NCI-H82 treated with DMSO at 0.1 percent for 48 hours (cell line): Measurements from ENCODE around the gene KCNJ9.
A peak's percentile ranks its signal among the peaks of the same experiment; 100 is the strongest.

Source experiments
- DNase-seq: peaks from one replicate; lab custom pipeline; 2025; ENCODE audit not compliant: unreplicated experiment; lab: John Stamatoyannopoulos, UW

KCNJ9 gene

DNA sequence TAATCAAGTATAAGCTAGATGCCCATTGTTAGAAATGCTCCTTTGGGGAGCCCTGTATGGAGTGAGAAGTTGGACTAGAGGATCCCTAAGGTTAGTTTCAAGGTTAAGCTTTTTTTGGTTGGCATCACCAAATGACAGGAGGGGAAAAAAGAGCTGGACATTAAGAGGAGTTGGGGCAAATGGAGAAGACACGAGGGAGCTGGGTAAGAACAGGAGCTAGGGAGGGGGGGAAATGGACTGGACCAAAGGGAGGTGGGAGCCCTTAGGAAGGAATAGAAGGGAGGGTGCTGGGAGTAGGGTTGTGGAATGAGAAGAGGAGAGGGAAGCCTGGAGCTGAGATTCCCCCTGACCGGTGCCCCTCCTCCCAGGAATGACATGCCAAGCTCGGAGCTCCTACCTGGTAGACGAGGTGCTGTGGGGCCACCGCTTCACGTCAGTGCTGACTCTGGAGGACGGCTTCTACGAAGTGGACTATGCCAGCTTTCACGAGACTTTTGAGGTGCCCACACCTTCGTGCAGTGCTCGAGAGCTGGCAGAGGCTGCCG is 5.9 kb downstream of the KCNJ9 start:
- DNase-seq, result no peak

- no peak for DNase-seq
Observed at GRCh38 chr1:160089883-160090282, 8.5 kb downstream of the KCNJ9 start.

GRCh38 chr1:160090760-160091159 is 9.4 kb downstream of the KCNJ9 start:
- DNase-seq, result no peak

DNA sequence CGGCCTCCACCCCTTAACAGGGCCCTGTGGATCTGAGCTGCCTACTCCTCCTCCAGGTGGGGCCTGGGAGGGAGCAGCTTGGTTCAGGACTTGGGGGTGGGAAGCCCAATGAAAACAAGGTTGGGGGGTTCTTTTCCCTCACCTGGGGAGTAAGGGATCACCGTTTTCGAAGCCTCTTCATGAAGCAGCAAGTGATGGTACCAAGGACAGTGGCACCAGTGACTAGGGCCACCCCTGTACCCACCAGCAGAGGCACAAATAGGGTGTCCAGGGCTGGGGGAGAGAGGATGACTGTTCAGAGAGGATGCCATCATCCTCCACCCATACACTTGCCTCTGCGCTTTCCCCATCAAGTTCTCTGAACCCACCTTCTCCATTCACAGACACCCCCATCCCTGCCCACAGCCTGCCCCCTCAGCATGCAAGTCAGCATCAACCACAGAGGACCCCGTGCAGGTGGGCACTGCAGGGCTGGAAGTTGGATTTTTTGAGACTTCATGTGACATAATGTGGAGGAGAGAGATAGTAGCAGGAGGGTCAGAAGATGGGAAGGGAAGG is 10.4 kb downstream of the KCNJ9 start:
- no peak for DNase-seq

- no peak for DNase-seq
Observed at GRCh38 chr1:160092366-160093068, 11.2 kb downstream of the KCNJ9 start.

DNA sequence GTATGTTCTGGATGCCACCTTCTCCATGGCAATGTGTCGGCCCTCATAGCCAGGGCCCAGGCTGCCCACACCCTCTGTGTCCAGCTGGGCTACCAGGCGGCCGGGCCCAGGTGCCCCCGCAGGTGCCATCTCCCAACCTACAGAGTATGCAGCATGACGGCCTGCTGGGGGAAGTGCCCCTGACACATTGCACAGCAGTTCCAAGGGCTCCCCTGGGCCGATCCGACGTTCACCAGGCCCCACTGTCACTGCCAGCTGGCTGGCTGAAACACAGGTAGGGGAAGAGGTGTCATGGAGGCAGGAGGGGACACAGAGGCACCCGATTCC is 11.7 kb downstream of the KCNJ9 start:
- no peak for DNase-seq

- no peak for DNase-seq
Observed at GRCh38 chr1:160093624-160094290, 12.4 kb downstream of the KCNJ9 start.

DNA sequence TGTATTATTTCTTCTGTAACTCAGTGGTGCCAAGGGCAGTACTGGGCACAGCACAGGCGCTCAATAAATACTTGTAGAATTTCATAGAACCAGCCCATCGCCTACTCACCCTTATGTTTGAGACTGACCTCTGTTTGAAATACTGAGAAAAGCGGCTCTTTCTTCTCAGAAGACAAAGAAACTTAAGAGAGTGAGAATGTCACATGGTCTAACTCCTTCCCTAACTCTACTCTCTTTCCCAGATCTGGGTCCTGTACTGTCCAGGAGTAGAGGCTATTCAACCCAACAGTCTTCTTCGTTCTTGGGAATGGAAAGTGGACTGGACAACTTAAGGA is 12.9 kb downstream of the KCNJ9 start:
- DNase-seq, result no peak

- no peak for DNase-seq
Observed at GRCh38 chr1:160094806-160095205, 13.5 kb downstream of the KCNJ9 start.

DNA sequence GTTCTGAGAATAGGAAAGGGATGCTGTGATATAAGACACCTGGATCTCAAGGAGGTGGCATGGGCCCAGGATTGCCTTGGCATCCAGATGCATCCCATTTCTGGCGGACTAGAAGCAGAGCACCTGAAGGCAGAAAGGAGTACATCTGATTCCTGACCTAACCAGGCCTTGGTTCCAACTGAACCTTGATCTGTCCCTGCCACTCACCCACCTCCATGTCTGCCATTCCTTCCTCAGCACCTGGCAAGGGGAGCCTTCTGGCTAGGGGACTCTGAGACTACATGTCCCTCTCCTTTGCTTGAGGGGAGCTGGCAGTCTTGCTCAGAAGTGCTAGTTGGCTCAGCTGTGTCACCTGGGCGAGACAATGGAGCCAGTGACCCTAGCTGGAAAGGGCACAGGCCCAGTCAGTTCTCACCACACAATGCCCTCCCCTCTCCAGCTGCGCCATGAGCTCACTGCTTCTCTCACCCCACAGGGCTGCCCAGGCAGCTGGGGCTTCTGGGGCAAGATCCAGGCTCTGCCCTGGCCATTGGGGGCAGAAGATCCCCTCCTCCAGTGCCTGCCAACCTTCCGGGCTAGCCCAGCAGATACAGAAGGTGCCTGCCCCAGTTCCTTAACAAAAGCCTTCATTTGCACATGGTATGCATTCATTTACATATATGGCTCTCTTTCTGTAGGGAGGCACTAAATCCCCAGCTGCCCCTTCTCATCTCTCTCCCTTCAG is 14.2 kb downstream of the KCNJ9 start:
- DNase-seq, result no peak

DNA sequence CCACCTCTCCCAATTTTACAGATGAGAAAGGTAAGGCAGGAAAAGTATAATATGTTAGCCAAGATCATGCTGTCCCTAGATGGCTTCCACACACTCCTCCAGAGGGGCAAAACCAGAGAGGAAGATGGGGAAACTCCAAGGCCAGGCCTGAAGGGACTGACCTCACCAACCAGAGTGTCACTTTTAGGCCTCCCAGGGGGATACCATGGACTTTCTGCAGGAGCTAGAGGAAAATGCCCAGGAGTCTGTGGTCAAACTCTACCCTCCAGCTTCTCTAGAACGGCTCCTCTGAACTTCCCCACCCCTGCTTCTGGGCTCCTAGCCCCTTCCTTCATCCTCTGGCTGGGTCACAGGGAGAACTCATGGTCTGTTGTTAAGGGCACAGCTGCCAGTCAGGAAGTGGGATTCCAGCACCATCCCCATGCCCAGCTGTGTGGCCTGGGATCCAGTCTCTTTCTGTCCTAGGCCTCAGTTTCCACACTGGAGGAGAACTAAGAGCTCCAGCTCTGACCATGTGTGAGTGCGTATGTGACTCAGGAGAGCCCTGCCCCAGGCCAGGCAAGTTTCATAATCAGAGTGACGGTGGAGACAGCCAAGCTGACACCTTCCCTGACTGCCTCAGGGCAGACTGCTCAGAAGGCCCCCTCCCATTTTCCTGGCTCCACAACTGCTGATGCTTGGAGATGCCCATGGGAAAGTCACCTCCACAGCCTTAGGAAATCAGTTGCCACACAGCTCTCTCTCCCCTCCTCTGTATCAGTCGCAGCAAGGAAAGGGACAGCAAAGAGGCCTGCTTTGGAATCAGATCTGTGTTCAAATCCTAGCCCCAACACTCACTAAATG is 15.2 kb downstream of the KCNJ9 start:
- no peak for DNase-seq

DNA sequence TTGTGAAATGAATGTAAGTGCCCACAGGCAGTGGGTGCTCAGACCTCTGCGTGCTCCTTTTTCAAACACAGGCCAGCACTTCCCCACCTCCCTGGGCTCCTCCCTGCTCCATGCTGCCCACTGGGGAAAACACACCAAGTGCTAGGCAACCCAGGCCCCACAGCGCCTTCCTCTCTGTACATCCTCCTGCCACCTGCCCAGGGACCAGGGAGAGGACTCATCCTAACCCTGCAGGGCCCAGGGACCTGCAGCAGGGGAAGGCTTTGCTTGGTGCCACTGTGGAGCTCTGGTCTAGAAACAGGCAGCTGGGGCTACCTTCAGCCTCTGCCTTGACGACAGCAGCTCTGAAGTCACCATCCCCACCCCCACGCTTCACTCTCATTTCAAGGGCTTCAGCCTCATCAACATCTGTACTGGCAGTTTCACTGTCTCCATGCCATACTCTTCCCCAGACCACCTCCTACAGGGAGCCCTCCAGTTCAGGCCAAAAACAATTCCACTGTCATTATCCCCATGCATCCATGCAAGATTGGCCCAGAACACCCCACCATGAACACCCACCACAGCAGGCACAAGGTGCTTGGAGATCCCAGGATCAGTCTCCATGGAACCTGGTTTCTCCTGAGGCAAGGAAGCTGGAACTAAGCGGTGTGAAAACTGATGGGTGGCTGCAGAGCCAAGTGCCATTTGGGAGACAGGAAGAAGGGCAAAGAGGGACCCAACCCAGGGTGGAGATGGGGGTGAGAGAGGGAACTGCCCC is 16.0 kb downstream of the KCNJ9 start:
- no peak for DNase-seq

GRCh38 chr1:160097911-160098851 is 16.8 kb downstream of the KCNJ9 start, which contains the start of gene IGSF8:
Gene IGSF8, minus strand, starts transcription at chr1:160098619. Its CDS starts 147 bp downstream, at chr1:160098472.
- peak; percentile 88 for DNase-seq

DNA sequence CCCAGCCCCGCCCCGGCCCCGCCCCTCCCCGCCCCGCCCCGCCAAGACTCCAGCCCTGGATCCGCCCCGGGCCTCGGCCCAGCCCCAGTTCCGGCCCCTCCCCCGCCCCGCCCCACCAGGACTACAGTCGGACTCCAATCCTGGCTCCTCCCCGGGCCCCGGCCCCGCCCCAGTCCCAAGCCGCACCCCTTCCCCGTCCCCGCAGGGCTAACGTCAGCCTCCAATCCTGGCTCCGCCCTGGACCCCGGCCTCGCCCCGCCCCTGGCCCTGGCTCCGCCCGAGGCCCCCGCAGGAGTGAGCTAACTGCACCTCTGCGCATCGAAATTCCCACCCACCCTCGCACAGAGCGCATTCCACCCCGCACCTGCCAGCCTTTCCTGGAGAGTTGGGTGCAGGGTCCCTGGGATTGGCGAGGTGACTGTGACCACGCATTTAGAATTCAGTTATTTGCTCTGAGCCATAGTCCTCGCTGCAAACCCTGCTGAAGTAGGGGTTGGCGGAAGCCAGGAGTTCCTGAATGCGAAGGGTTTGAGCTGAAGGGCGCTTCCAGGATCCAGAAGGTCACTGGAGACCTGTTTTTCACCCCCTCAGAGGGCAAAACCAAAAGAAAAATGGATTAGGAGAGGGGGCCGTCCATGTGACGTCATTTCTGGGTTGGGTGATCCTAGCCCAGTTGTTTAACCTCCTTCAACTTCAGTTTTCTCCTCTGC is 17.7 kb downstream of the KCNJ9 start:
- DNase-seq, result peak; percentile 92

DNA sequence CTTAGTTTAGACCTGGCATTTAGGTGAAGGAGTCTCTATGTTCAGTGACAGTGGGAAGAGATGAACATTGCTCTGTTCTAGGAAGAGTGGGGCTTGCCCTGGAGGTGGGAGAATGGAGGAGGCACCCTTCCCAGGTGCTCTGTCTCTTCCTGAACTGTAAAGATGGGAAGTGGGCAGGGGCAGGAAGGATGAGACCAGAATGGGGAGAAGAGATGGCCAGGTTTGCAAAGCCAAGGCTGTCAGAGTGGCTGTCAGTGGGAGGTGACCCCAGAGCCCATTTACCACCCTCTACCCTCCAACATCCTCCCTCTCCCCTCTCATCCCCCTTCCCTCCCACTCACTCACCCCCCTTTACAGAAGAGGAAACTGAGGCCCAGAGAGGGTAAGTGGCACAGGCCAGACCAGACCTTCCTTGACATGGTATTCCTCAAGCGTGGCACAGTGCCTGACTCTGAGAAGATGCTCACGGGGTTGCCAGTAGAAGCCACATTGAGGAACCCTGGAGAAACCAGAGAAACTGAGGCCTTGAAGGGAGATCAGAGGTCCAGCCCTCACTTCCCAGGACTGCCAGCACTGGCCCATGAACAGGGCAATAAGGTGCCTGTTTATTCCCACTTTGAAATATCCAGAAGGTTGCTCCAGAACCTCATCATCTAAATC is 18.5 kb downstream of the KCNJ9 start:
- no peak for DNase-seq

- peak; percentile 76 for DNase-seq
Observed at GRCh38 chr1:160101037-160101716, 19.8 kb downstream of the KCNJ9 start.
